22Rv1 (cell line): ENCODE measurements around the gene ACOXL.

ENCODE experiments used
- H3K27ac ChIP-seq: fragments of 450-650 bp; 2 replicates; pipeline ENCODE4 v1.5.1; 2017
- ZFX ChIP-seq: fragments of 450-650 bp; IDR thresholded peaks from 2 replicates; pipeline ENCODE4 v1.6.1; 2017; ENCODE audit warnings: antibody characterized with exemption, borderline replicate concordance
- TF ChIP-seq, protein P1 (sequence below): fragments of 450-650 bp; IDR thresholded peaks from 2 replicates; pipeline ENCODE4 v1.5.1; 2017; ENCODE audit warnings: mild to moderate bottlenecking

ACOXL gene

DNA sequence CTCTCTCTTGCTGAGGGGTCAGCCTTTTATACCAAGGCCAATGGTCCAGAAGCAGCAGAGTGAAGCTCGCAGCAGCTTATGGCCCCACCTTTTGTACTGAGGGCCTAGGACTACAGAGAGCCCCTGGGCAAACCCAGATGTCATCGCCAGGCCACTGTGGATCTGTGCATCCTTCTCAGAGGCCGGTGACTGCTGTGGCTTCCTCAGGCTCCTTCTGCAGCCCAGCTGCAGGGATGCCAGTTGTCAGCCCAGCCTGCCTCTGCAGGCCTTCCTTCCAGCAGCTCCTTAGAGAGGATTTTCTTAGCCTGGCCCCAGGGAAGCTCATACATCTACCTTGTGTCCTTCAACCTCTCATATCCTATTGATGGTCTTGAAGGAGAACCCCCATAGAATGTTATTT, 6.5 kb upstream of the ACOXL start:
- no peak for TF ChIP-seq ZFX
- TF ChIP-seq, protein P1, sequence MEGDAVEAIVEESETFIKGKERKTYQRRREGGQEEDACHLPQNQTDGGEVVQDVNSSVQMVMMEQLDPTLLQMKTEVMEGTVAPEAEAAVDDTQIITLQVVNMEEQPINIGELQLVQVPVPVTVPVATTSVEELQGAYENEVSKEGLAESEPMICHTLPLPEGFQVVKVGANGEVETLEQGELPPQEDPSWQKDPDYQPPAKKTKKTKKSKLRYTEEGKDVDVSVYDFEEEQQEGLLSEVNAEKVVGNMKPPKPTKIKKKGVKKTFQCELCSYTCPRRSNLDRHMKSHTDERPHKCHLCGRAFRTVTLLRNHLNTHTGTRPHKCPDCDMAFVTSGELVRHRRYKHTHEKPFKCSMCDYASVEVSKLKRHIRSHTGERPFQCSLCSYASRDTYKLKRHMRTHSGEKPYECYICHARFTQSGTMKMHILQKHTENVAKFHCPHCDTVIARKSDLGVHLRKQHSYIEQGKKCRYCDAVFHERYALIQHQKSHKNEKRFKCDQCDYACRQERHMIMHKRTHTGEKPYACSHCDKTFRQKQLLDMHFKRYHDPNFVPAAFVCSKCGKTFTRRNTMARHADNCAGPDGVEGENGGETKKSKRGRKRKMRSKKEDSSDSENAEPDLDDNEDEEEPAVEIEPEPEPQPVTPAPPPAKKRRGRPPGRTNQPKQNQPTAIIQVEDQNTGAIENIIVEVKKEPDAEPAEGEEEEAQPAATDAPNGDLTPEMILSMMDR = no peak
- no peak overlapping the region for H3K27ac ChIP-seq

- TF ChIP-seq, protein P1 = no peak
- no peak for TF ChIP-seq ZFX
- no peak overlapping the region for H3K27ac ChIP-seq
Measured at GRCh38 chr2:110726285-110726684, 6.1 kb upstream of the ACOXL start.

GRCh38 chr2:110727923-110728322, 4.5 kb upstream of the ACOXL start:
- no peak overlapping the region for H3K27ac ChIP-seq
- TF ChIP-seq, protein P1 = no peak
- TF ChIP-seq ZFX = no peak

- TF ChIP-seq, protein P1 = no peak
- no peak for TF ChIP-seq ZFX
- no peak overlapping the region for H3K27ac ChIP-seq
Measured at GRCh38 chr2:110729106-110729505, 3.3 kb upstream of the ACOXL start.

DNA sequence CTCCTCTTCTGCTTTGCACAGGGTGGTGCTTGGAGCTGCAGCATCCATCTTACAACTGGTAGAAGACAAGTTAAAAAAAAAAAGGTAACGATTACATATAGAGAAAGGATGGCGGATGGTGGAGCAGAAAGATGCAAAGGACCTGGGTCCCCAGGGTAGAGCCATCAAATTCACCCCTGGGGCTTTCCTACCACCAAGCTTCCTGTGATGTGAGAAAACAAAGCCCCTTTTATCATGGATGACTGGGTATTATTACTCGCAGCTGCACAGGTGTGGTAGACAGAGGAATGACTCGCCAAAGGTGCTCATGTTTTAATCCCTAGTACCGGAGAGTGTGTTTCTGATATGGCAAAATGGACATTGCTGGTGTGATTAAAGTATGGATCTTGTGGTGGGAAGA, 1.3 kb upstream of the ACOXL start:
- no peak overlapping the region for H3K27ac ChIP-seq
- TF ChIP-seq, protein P1 = no peak
- no peak for TF ChIP-seq ZFX

- TF ChIP-seq, protein P1 = no peak
- no peak for TF ChIP-seq ZFX
- no peak overlapping the region for H3K27ac ChIP-seq
Measured at GRCh38 chr2:110735366-110735765, 3.0 kb downstream of the ACOXL start.

DNA sequence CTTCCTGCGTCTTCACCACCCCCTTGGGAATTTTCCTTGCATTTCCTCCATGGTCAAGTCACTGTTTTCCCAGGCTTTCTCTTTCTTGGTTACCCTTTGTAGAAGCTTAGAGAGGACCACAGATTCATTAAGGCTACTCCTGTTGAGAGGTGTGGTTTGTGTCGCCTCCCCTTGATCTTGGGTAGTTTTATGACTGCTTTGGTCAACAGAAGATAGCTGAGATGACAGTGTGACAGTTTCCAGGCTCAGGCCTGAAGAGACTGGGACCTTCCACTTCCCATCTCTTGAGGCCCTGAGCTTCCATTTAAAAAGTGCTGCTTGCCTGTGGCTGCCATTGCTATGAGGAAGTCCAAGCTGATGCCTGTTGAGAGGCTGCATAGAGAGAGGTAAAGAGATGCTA, 5.4 kb downstream of the ACOXL start:
- H3K27ac ChIP-seq = no peak overlapping the region
- TF ChIP-seq ZFX = no peak
- TF ChIP-seq, protein P1 = no peak
